Femur (tissue), 1 donor: ENCODE results near the gene LIMCH1.

Experiments
- DNase-seq: peaks from one replicate; pipeline ENCODE4 v3.0.0-alpha.2; 2017

LIMCH1 gene

DNA sequence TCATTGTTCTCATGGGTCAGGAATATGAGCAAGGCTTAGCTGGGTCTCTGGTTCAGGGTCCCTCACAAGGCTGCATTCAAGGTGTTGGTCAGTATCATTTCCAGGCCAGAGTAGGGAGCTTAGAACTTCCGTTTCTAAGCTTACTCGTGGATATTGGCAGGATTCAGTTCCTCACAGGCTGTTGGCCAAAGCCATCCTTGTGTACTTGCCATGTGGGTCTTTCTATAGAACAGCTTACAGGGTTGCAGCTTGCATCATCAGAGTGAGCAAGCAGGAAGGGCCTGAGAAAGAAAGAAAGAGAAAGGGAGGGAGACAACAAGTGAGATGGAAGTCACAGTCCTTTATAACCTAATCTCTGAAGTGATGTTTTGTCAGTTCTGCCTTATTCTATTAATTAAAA lies 5.1 kb upstream of the LIMCH1 start:
- no peak for DNase-seq

DNA sequence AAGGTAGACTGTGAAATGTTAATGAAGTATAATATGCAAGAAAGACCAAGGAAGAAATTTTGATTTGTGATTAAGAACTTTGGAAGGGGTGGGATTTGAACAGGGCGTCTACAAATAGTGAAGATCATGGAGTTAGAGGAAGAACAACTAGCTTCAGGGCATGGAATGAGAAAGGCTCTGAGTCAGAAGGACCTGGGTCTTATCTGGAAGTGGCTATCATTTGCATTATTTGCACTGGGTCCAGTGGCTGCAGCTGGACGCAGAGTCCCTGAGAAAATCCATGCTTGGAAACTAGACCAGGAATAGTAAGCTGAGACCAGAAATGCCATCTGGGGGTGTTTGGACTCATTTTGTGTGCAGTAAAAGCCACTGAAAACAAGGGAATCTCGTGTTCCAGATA lies 4.3 kb upstream of the LIMCH1 start:
- DNase-seq = no peak

DNA sequence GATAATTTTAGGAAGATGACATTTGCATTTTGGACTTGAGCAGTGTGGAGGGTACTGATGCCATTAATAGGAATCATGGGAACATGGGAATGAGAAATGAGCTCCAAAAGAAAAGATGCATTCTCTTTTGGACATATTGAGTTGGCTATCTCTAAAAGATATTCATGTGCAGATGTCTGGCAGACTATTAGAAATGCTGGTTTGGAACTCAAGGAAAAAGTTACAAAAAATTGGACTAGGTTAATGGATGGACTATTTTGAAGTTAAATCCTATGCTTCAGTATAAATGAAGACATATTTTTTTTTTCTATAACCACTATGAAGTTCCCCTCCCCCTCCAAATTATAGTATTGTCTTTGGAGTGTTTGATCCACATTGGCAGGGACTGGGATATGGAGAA lies 3.6 kb upstream of the LIMCH1 start:
- DNase-seq = no peak

DNA sequence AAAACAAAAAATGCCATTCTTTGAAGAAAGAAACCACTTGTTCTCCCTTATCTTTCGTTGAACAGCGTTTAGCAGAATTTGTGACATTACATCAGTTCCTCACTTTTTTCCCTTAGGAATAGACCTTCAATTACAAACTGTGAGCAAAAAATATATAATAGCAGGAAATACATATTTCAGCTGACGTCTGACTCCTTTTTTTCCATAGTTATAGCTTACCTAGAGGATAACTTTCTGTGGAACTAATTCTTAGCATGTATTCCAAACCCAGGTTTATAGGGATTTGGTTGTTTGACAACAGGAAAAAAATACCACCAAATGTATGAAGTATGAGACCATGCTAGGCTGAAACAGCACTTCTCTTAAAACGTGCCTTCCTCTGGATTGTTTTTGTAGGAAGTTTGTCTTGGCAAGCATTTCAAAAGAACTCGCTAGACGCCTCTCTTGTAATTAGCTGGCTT lies 2.0 kb upstream of the LIMCH1 start:
- no peak for DNase-seq

DNA sequence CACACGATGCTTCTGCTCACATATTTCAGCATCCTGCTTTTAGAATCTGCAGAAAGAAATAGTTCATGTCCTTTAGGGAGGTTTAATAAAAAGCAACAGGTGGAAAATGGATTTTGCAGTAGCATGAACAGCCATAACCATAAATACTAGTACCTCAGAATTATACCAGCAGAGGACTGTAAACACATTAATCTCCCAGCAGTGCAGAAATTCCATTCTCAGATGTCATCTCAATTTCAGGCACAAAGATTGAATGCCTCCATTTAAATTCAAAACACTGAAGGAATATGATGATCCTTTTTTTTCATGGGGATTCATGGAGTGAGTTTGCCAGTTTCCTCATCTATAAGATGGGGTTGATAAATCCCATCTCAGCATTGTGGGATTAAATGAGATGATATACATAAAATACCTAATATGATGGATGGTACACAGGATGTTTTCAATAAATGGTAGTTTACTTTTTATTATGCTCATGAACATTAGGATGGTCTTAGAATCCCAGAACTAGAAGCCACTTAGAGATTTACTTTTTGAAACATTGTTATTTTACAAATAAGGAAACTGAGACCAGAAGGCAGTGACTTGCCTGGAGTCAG lies 566 bp upstream of the LIMCH1 start:
- no peak for DNase-seq

DNA sequence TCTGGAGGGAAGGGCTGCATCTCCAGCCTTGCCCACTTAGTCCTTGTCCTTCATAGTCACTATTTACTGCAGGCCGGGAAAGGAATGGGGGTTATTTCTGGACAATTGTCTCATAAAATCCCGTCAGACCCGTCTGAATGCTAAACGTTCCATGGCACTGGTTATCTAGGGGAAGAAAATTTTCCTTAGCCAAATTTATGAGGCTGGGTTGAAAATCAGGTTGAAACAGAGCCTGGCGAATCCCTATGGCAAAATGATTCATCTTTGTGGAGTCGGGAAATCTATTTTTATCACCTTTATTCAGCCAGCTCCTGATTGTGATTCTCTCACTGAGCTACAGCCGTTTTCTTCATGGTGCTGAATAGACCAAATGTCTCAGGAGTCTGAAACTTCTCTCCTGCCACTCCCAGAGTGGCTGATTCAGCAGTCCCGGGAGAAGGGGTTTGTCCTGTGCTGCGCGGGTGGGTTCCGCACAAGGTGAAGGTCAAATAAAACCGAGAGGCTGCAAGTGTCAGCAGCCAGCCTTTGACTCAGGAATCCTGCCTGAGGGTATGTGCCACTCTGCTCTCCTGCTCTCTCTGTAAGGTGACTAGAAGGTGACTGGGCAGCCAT lies 1.0 kb downstream of the LIMCH1 start:
- peak; percentile 25 for DNase-seq

DNA sequence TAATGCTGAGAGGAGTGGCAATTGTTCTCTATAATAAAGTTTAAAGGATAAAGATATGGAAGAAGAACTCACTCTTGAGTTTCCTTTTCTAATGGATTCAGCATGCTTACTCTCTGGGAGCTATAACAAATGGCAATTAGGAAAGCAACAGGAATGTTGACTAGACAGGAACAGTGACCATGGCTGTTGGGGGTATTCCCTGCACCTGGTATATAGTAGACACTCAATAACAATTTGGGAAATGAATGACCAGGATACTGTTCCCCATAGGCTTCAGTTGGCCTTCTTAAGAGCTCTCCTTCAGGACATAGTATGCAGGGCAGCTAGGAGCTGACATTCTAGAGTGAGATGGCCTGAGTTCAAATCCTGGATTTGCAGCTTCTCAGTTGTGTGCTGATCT lies 1.8 kb downstream of the LIMCH1 start:
- DNase-seq = no peak

DNA sequence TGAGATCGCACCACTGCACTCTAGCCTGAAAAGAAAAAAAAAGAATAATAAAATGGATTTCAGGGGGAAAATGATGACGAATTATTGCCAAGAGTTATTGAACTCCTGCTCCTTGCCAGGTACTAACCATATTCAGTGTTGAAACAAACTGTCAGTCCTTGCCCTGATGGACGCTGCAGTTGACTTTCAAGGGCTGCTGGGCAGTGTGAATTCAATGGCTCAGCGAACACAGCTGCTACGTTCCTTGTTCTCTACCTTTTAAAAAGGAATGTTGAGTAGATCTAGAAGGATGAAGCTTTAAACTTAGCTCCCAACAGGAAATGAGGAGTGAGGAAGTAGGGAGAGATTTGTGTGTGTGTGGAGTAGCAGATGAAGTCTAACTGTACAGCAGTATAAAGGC lies 2.7 kb downstream of the LIMCH1 start:
- DNase-seq = no peak

DNA sequence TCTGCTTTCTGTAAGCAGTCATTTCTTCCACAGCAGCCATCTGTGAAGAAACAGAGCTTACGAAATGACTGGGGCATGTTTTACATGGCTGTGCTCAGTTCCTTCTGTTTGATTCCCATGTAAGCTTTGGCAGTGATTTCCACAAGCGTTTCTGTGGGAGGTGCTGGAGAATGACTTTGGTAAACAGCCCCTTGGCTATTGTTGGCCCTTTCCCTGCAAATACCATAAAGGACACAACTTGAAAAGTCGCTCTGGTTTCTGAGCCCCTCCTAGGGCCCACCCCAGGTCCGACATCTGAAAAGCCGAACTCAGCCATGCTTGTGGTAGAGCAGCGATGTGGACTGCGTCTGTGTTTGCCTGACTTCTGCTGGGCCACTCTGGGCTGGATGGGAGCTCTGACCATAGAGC lies 3.7 kb downstream of the LIMCH1 start:
- peak; percentile 72 for DNase-seq

DNA sequence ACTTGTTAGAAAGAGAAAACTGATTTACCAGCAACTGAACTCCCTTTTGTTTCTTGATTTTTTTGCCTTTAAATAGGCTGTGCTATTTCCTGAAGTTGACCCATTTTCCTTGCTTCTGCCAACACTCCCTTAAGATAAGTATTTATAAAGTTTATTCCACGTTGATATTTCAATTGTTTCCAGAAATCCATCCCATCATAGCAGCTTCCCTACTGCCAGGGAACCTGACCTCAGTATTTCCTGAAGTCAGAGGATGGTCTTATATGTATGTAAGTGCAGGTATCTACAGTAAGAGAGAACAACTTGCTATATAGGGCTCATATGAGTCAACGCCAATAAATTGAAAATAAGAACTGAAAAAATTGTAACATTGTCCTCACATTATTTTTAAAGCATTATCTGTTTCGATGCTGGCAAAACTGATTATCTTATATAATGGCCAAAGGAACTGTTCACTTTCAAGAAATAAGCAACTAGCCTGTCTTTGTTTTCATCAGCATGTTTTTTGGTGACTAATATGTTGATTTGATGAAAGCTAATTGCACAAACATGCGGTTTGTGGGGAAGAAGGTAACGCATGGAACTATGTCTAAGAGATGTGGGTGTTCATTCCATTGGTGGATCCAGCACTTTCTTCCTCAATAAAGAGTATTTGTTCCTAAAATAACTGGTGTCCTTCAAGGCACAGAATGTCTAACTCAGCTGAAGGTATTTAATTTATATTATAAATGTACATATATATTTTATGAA lies 4.7 kb downstream of the LIMCH1 start:
- no peak for DNase-seq

DNA sequence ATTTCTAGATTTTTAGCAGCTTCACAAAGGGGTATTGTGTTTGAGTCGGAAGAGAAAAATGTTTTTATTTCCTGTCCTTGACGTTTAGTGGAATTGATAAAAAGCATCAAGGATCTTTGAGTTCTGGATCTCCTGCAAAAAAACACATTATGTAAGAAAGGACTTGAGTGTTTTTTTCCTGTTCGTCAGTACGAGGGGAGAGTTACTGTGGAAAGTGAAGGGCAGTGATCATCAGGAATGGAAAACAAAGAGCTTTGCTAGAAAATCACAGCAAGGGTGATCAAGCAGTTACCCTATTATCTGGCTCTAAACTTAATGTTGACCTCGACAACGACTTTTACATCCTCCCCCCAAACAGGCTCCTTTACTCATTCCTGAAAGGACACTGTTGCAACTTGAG lies 7.3 kb downstream of the LIMCH1 start:
- DNase-seq = no peak

DNA sequence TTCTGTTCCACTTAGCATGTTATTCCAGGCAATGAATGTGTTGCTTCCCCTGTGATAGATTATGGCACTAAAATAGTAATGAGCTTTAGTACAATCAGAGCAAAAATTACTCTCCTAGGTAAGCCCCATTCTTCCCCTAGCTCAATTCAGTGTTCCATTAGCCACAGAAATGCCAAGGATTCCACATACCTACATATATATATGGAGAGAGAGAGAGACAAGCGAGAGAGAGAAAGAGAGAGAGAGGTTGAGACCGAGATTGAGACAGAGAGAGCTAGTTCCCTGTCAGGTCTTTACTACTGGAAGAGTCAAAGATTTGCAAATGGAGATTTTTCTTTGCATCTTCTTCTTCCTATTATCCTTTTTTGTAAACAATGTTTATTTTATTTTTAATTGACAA lies 8.7 kb downstream of the LIMCH1 start:
- DNase-seq = no peak

DNA sequence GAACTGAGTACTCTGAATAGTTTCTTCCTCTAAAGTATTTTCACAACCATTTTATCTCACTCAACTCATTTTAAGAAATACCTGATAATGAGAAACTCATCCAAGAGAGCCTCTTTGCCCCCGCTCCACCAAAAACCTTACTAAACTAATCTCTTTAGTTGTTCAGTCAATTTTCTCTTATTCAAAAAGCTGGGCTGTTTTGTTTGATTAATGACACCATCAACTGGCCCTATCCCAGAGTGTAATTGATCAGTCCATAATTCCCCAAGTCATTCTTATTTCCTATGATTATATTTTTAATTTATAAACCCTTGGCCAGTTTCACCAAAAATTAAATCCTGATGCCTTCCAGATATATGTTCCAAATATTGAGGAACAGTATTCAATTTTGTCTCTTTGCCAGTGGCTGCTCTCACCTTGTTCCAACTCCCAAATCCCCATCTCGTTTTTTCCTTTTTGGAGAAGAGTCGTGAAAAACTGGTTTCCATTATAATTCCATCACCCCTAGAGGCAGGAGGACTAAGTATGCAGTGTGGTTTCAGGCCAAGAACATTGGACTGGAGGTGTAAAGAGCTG lies 10.4 kb downstream of the LIMCH1 start:
- no peak for DNase-seq

DNA sequence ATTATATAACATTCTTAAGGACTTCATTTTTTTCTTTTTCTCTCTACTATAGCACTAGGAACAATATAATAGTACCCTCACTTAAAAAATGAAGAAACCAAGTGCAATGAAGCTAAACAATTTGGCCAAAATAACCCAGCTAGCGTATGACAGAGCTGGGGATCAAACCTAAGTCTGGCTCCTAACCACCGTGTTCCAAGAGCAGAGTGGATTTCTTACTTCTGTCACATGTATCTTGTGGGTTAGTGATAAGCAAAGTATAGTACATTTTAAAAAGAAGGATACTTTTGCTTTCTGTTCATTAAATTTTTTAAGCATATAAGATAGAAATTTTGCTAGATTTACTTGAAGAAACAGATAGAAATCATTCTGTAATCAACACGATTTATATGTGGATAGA lies 11.5 kb downstream of the LIMCH1 start:
- DNase-seq = no peak

DNA sequence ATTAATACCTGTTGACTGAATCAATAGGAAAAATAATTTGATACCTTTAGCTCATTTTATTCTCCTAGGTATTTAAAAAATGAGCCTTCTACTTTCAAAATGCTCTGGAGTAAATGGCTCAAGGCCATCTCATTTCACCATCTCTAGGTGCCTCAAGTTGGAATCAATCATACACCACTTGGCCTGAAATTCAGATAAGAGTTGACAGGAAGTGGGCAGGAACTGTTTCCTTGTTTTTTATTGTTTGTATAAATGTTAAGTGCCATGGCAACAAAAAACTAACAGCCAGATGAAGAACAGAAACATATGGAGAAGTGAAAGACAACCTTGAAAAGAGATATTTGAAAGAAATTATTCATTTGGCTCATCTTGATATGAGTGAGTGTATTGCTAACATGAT lies 12.4 kb downstream of the LIMCH1 start:
- DNase-seq = no peak

DNA sequence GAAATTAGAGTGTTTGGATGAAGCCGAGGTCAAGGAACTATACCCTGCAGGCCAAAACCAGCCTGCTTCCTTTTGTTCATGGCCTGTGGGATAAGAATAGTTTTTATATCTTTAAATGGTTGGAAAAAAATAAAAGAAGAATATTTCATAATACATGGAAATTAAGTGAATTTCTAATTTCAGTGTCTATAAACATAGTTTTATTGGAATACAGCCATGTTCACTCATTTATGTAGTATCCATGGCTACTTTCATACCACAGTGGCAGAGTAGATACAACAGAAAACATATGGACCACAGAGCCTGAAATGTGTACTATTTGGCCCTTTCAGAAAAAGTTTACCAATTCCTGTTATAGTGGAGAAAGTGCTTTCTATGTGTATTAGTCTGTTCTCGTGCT lies 13.6 kb downstream of the LIMCH1 start:
- no peak for DNase-seq

DNA sequence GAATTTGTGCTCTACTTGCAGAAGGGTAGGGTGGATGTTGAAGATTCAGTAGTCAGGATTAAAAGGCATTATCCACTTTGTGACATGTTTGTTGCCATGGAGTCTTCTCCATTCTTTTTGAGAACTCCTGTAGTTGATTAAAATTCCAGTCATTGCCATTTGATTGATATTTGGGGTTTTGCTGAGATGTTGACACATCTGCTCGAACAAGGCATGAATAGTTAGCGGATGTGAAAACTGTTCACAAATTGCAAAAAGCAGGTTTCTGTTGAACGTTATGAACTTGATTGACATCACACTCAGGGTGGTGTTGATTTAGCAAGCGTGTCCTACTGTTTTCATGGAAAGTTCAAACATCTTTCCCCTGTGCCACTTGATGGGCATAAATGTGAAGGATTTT lies 16.9 kb downstream of the LIMCH1 start:
- DNase-seq = no peak

DNA sequence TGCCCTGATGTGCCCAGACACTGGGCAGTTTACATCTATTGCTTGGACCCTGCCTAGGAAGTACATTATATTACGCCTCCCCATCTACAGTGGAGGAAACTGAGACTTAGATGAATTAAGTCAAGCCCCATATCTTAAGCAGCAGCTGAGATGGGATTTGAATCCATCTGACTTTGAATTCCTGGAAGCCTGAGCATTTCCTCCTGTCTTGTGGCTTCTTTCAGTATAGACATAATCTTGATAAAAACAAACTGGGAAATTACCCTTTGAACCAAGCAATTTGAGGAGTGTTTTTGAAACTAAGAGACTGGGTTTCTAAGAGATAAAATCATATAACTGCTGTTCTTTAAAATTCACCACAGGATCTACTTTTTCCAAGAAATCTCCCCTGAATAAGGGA lies 18.6 kb downstream of the LIMCH1 start:
- DNase-seq = no peak

DNA sequence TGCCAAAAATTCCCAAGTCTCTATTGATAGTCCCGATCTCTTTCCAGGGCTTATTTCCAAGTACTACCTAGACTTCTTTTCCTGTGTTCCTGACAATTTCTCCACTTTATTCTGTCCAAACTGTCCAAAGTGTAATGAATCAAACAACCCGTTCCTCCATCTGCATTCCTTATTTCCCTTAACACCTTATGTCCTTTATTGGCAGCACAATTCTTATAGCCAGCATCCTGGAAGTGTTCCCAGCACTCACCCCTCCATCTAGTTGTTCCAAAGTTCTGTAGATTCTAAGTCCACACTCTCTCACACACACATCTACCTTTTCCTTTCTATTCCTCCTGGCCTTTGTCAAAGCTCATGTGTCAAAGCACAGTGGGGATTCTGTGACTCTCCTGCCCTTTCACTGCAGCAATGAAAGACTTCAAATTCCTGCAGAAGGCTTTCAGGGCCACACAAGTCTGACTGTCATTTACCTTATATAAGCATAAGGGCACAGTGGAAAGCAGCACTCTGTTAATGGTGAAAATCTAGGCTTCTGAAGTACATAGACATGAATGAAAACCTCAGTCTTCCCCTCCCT lies 22.1 kb downstream of the LIMCH1 start:
- no peak for DNase-seq

DNA sequence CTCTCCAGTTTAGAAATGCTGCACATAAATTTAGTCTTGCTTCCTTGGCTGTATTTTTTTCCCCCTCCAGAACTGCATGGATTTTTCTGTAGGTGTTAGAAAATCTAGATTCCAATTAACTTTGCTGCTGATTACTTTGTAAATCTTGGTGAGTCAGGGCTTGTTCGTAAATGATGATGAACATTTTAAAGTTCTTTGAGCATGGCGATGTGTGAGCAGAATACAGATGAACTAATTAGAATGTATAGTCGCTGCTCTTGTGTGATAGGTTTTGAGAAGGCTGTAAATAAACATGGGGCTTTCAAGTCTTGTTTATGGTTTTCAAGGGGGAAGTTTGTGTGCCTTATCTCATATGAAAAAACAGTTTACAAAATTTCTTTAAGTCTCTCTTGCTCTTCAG lies 23.3 kb downstream of the LIMCH1 start:
- DNase-seq = no peak

DNA sequence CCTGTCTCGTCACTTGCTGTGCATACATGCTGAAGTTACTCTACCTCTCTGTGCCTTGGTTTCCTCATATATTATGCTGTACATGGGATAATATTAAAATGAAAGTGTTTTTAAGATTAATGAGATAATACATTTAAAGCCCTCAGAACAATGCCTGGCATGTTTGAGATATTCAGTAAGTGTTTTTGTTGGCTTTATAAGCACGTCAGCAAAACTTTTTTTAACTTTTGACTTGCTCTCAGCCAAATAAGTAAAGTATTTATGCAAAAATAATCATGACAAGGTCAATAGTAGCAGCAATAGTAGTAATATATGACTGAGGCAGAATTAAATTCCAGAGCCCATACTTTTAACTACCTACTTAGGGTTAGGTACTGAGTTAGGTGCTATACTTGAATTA lies 29.2 kb downstream of the LIMCH1 start:
- no peak for DNase-seq

DNA sequence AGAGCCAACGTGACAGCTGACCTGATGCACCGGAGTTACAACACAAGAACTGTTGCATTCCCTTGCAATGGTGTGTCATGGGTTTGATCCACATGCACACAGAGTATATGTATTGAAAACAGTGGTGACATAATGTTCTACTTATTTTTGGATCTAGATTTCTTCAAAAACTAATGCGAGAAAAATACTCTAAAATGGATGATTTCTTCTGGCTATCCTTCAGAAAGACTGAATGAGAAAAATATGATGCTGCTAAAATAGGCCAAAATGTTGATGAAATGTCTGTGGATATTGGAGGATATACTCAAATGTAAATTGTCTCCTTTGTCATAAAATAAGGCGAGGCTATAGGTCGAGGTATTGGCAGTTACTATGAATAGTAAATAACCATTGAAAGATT lies 30.4 kb downstream of the LIMCH1 start:
- DNase-seq = no peak

DNA sequence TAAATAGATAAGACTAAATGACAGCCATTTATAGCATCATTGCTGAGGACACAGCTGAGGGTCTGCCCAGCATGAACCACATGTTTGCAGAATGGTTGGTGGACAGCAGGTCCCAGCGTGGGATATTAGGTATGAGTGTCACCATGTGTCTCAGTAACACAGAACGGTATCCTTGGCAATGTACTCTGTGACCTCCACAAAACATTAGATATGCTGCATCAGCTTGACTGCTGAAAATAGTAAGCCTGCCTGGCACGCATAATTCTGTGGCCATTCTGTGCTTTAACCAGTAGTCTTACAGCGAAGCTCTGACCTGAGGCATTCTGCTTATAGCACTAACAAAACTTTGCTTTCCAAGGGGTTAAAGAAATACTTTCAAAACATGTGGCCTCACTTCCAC lies 32.0 kb downstream of the LIMCH1 start:
- peak; percentile 46 for DNase-seq

DNA sequence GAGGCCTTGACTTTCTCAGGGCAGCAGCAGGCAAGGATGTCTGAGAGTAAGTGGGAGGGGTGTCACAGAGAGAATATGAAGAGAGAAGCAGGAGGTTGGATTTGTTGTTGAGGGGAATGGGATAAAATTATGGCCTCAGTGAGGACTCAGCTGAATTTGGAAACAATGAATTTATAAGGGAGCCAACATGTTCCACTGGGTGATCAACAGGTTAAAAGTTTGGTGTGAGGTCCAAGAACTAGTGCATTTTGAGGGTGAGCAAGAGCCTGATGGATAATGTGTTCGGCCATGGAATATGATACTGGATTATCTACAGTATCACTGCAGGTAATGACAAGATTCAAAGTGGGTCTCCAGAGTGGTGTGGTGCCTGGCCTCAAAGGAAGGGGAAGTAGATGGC lies 33.5 kb downstream of the LIMCH1 start:
- no peak for DNase-seq
